MM.1S (cell line): Measurements from ENCODE around the gene ZNF10.

Source experiments
- DNase-seq: peaks from one replicate; pipeline ENCODE4 v3.0.0-alpha.2; 2015
- H2AFZ ChIP-seq: fragments of 300-600 bp; sonication (generic); 2 replicates; pipeline ENCODE4 v1.6.0; 2016; ENCODE audit warnings: antibody characterized with exemption, low read length
- H3F3A ChIP-seq: fragments of 300-600 bp; sonication (generic); 2 replicates; pipeline ENCODE4 v1.6.1; 2016; ENCODE audit warnings: mild to moderate bottlenecking, antibody characterized with exemption, low read length, moderate library complexity, mixed read lengths; ENCODE audit not compliant: insufficient read depth
- H3K27ac ChIP-seq: fragments of 300-600 bp; sonication (generic); 2 replicates; pipeline ENCODE4 v1.5.1; 2016; ENCODE audit warnings: mild to moderate bottlenecking, low read length
- H3K27me3 ChIP-seq: fragments of 300-600 bp; sonication (generic); replicated peaks from 2 replicates; pipeline ENCODE4 v1.6.0; 2016; ENCODE audit warnings: low read length; ENCODE audit not compliant: insufficient read depth
- H3K36me3 ChIP-seq: fragments of 300-600 bp; sonication (generic); replicated peaks from 2 replicates; pipeline ENCODE4 v1.6.1; 2016; ENCODE audit warnings: mild to moderate bottlenecking, low read length, mixed read lengths; ENCODE audit not compliant: insufficient read depth
- H3K4me1 ChIP-seq: fragments of 300-600 bp; sonication (generic); 2 replicates; pipeline ENCODE4 v1.6.1; 2016; ENCODE audit warnings: low read length, mixed read lengths
- H3K4me2 ChIP-seq: fragments of 300-600 bp; sonication (generic); 2 replicates; pipeline ENCODE4 v1.6.0; 2016; ENCODE audit warnings: low read depth, low read length
- H3K4me3 ChIP-seq: fragments of 300-600 bp; sonication (generic); 2 replicates; pipeline ENCODE4 v1.5.1; 2016; ENCODE audit warnings: low read length, mixed read lengths
- H3K79me2 ChIP-seq: fragments of 300-600 bp; sonication (generic); 2 replicates; pipeline ENCODE4 v1.6.1; 2016; ENCODE audit warnings: mixed run types, low read length, mixed read lengths
- H3K9ac ChIP-seq: fragments of 300-600 bp; sonication (generic); 2 replicates; pipeline ENCODE4 v1.6.1; 2016; ENCODE audit warnings: low read length, mixed read lengths
- H3K9me2 ChIP-seq: fragments of 300-600 bp; sonication (generic); replicated peaks from 2 replicates; pipeline ENCODE4 v1.6.1; 2016; ENCODE audit warnings: mild to moderate bottlenecking, low read length, mixed read lengths; ENCODE audit not compliant: insufficient read depth
- H3K9me3 ChIP-seq: fragments of 300-600 bp; sonication (generic); replicated peaks from 2 replicates; pipeline ENCODE4 v1.6.1; 2016; ENCODE audit warnings: mild to moderate bottlenecking, low read length, mixed read lengths; ENCODE audit not compliant: insufficient read depth
- H4K20me1 ChIP-seq: fragments of 300-600 bp; sonication (generic); 2 replicates; pipeline ENCODE4 v1.6.1; 2016; ENCODE audit warnings: mild to moderate bottlenecking, low read length, moderate library complexity, mixed read lengths; ENCODE audit not compliant: insufficient read depth
- CTCF ChIP-seq: fragments of 300-600 bp; sonication (generic); IDR thresholded peaks from 2 replicates; pipeline ENCODE4 v1.5.1; 2016; ENCODE audit warnings: antibody characterized with exemption, low read length, mixed read lengths
- EZH2 ChIP-seq: fragments of 300-600 bp; sonication (generic); optimal IDR thresholded peaks from 2 replicates; pipeline ENCODE3; 2017; ENCODE audit warnings: low read depth, mild to moderate bottlenecking, antibody characterized with exemption, low read length, mixed read lengths
- EZH2phosphoT487 ChIP-seq: fragments of 300-600 bp; sonication (generic); IDR thresholded peaks from 2 replicates; pipeline ENCODE4 v1.6.1; 2018; ENCODE audit warnings: antibody characterized with exemption, low read length

Gene ZNF10

GRCh38 chr12:133190176-133190575 lies 59.7 kb downstream of the ZNF10 start:
- Histone ChIP-seq H4K20me1 (no peaks in the 10 kb centered on the region), H3K4me1 (no peaks in the 10 kb centered on the region), H3K36me3 (no peaks in the 10 kb centered on the region), H3K9me3 (no peaks in the 10 kb centered on the region), H3K27me3 (no peaks in the 10 kb centered on the region), H3K79me2 (no peaks in the 10 kb centered on the region), H3K9me2 (no peaks in the 10 kb centered on the region), H2AFZ (no peak overlapping the region), H3K27ac (no peak overlapping the region), H3K4me3 (no peak overlapping the region), H3K9ac (no peak overlapping the region), H3K4me2 (no peak overlapping the region), H3F3A (no peaks in the 10 kb centered on the region)
- no peak for DNase-seq
- TF ChIP-seq EZH2 (no peak), EZH2phosphoT487 (no peak), CTCF (no peak)

DNA sequence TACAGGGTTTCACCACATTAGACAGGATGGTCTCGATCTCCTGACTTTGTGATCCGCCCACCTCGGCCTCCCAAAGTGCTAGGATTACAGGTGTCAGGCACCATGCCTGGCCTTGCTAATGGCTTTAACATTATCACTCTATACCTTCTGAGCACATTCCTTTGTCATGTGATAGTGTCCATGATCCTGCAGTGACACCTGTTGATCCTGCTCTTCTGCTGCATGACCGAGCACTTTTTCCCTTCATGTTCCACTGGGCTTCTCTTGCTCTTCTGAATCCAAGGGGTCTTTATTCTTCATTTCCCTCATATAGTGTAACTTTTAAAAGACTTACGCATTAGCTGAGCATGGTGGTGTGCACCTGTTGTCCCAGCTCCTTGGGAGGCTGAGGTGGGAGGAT lies 62.4 kb downstream of the ZNF10 start:
- Histone ChIP-seq H3K9ac (no peak overlapping the region), H3K36me3 (no peaks in the 10 kb centered on the region), H3K4me3 (no peak overlapping the region), H3K4me1 (no peaks in the 10 kb centered on the region), H4K20me1 (no peaks in the 10 kb centered on the region), H3K27me3 (no peaks in the 10 kb centered on the region), H3K79me2 (no peaks in the 10 kb centered on the region), H3K9me2 (no peaks in the 10 kb centered on the region), H3K9me3 (no peaks in the 10 kb centered on the region), H3K4me2 (no peak overlapping the region), H2AFZ (no peak overlapping the region), H3F3A (no peaks in the 10 kb centered on the region), H3K27ac (no peak overlapping the region)
- no peak for DNase-seq
- TF ChIP-seq EZH2phosphoT487: no peak
- TF ChIP-seq CTCF: no peak
- no peak for TF ChIP-seq EZH2

GRCh38 chr12:133201888-133202287 lies 71.5 kb downstream of the ZNF10 start:
- Histone ChIP-seq H4K20me1 (no peaks in the 10 kb centered on the region), H3K79me2 (no peaks in the 10 kb centered on the region), H2AFZ (no peak overlapping the region), H3K27me3 (no peaks in the 10 kb centered on the region), H3K4me3 (no peak overlapping the region), H3K4me2 (no peak overlapping the region), H3K27ac (no peak overlapping the region), H3K9ac (no peak overlapping the region), H3K36me3 (peaks cover 8% of the 10 kb centered on the region; the same call in 1 of the 2 replicates), H3K4me1 (no peaks in the 10 kb centered on the region), H3K9me2 (no peaks in the 10 kb centered on the region), H3K9me3 (no peaks in the 10 kb centered on the region), H3F3A (no peaks in the 10 kb centered on the region)
- TF ChIP-seq EZH2phosphoT487 (no peak), CTCF (no peak), EZH2 (no peak)
- DNase-seq: no peak
